Right atrium auricular region (tissue), 2 donors: ENCODE results near the gene THAP8. TPM values are rescaled to one million over a fixed set of nuclear protein-coding genes. Genes with fewer than 3 reads are reported as not detected.

ENCODE experiments used
- DNase-seq: peaks from one replicate; pipeline ENCODE4 v3.0.0-alpha.2; 2019; ENCODE audit warnings: low spot score
- H3K27ac ChIP-seq, 2 donors: fragments of 200-600 bp; sonication (generic); 1 replicate in 1 of 2; 2 replicates in 1 of 2; pipeline ENCODE4 v1.5.1; 2016 to 2019
- H3K27me3 ChIP-seq, 2 donors: fragments of 200-600 bp; sonication (generic); one replicate each; pipeline versions ENCODE4 v1.5.1 to v1.6.0; 2017 to 2019
- H3K36me3 ChIP-seq: fragments of 200-600 bp; sonication (generic); one replicate; pipeline ENCODE4 v1.5.1; 2016
- H3K4me1 ChIP-seq, 2 donors: fragments of 200-600 bp; sonication (generic); one replicate each; pipeline versions ENCODE4 v1.5.1 to v1.6.0; 2017 to 2019
- H3K4me3 ChIP-seq, 2 donors: fragments of 200-600 bp; sonication (generic); 1 replicate in 1 of 2; 2 replicates in 1 of 2; pipeline ENCODE4 v1.5.1; 2017 to 2019; ENCODE audit warnings: mild to moderate bottlenecking in 1 of 2, moderate library complexity in 1 of 2
- H3K9me3 ChIP-seq, 2 donors: fragments of 200-600 bp; sonication (generic); one replicate each; pipeline ENCODE4 v1.5.1; 2019
- total RNA-seq, 2 donors: library from RNA; depleted of rRNA; stranded (reverse); fragments of >200 nt; gene quantifications; one replicate each; pipeline ENCODE4 v1.1.0, GENCODE V29; 2016
- TF ChIP-seq, protein P1 (sequence below), 2 donors: fragments of 200-600 bp; sonication (generic); IDR thresholded peaks; one replicate each; pipeline ENCODE4 v1.5.1; 2019; ENCODE audit warnings: antibody characterized with exemption in 2 of 2

THAP8 gene
- total RNA-seq, 2 donors from 2014 or later, result 5.7 to 11.6 TPM

DNA sequence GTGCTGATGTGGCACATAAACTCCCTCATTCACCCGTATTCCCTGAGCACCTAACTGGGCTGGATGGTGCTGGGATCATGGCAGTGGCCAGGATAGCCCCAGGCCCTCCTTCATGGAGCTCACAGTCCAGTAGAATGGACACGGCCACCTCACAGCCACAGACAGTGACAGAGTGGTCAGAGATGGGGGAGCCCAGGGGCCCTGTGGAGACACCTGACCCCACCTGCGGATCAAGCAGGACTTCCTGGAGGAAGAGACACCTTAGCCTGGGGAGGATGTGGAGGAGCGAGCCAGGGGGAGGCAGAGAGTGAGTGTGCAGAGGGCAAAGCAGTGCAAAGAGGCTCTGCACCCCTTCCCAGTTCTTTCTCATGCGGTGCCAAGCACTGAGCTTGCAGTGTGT, 35.8 kb upstream of the THAP8 start:
- H3K36me3 ChIP-seq, result no peaks in the 10 kb centered on the region
- H3K27ac ChIP-seq, result no peak overlapping the region
- H3K4me3 ChIP-seq, result no peak overlapping the region
- peaks cover 0 to 9% of the 10 kb centered on the region in 2 donors for H3K4me1 ChIP-seq
- no peak for DNase-seq
- H3K27me3 ChIP-seq, result no peaks in the 10 kb centered on the region
- TF ChIP-seq, protein P1, sequence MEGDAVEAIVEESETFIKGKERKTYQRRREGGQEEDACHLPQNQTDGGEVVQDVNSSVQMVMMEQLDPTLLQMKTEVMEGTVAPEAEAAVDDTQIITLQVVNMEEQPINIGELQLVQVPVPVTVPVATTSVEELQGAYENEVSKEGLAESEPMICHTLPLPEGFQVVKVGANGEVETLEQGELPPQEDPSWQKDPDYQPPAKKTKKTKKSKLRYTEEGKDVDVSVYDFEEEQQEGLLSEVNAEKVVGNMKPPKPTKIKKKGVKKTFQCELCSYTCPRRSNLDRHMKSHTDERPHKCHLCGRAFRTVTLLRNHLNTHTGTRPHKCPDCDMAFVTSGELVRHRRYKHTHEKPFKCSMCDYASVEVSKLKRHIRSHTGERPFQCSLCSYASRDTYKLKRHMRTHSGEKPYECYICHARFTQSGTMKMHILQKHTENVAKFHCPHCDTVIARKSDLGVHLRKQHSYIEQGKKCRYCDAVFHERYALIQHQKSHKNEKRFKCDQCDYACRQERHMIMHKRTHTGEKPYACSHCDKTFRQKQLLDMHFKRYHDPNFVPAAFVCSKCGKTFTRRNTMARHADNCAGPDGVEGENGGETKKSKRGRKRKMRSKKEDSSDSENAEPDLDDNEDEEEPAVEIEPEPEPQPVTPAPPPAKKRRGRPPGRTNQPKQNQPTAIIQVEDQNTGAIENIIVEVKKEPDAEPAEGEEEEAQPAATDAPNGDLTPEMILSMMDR (IDR thresholded peaks at IDR 0.05), result no peak
- H3K9me3 ChIP-seq, result no peaks in the 10 kb centered on the region

DNA sequence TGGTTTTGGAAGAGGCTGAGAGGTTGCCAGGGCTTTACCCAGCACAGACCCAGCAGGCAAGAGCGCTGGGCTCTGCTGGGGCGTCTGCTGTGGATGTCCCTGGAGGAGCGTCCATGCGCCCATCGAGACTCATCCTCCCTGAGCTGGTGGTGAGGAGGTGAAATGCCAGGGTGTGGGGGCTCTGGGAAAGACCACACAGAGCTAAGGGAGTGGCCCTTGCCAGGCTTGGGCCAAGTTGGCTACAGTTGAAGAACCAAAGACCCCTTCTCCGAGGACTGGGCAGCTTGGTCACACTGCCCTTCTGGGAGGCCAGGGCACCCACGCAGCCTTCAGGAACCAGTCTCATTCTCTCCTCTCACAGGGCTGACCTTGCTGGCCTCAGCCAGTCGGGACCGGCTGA, 32.2 kb upstream of the THAP8 start:
- Histone ChIP-seq H3K4me3 (no peak overlapping the region), H3K36me3 (no peaks in the 10 kb centered on the region), H3K9me3 (no peaks in the 10 kb centered on the region), H3K4me1 (peaks cover 0 to 6% of the 10 kb centered on the region in 2 donors), H3K27ac (no peak overlapping the region), H3K27me3 (no peaks in the 10 kb centered on the region)
- DNase-seq, result no peak
- TF ChIP-seq, protein P1 (IDR thresholded peaks at IDR 0.05), result no peak

DNA sequence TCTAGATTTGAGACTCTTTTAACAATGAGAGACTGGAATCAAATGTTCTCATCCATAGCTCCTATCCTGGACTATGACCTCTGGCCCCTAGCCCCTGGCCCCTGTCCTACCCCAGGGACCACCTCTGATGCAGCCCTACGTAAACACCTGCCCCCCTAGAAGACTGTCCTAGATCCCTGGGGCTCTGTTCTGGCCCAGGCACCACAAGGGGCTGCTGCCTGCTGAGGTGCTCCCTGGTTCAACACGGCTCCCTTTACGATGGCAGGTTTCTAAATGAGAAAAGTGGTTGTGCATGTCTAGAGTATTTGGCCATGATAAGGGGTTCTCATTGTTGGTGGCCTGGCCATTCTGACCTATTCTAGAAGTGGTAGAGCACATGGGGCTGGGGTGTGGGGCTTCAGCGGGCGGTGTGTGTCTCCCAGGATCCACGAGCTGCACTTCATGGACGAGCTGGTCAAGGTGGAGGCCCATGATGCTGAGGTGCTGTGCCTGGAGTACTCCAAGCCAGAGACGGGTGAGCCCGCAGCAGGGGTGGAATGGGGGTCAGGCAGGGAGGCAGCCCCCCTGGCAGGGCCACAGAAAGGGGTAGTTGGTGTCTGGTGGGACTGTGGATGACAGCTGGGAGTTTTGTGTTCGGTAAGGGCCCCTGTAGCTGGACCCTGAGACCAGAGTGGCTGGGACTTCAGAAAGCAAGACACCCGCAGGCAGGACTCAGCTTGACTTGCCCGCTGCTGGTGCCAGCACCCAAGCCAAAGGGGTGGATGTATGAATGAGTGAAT, 30.3 kb upstream of the THAP8 start:
- Histone ChIP-seq H3K27me3 (no peaks in the 10 kb centered on the region), H3K27ac (no peak overlapping the region), H3K4me1 (peaks cover 0 to 8% of the 10 kb centered on the region in 2 donors), H3K4me3 (no peak overlapping the region), H3K36me3 (no peaks in the 10 kb centered on the region), H3K9me3 (no peaks in the 10 kb centered on the region)
- no peak for DNase-seq
- TF ChIP-seq, protein P1 (IDR thresholded peaks at IDR 0.05), result no peak

DNA sequence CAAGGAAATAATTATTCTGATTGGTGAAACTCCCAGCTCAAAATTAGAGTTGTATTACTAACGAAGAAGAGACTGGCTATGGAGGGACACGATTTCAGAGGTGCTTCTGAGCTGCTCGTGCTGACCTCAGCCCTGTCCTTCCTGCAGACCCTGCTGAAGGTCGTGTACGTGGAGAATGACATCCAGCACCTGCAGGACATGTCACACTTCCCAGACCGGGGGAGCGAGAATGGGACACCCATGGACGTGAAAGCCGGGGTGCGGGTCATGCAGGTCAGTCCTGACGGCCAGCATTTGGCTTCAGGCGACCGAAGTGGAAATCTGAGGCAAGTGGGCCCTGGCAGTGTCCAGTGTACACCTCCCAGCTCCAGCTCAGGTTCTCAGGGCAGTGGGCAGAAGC, 28.8 kb upstream of the THAP8 start:
- TF ChIP-seq, protein P1 (IDR thresholded peaks at IDR 0.05), result no peak
- peaks cover 0 to 8% of the 10 kb centered on the region in 2 donors for H3K4me1 ChIP-seq
- no peak for DNase-seq
- no peaks in the 10 kb centered on the region for H3K27me3 ChIP-seq
- no peaks in the 10 kb centered on the region for H3K36me3 ChIP-seq
- no peak overlapping the region for H3K4me3 ChIP-seq
- no peaks in the 10 kb centered on the region for H3K9me3 ChIP-seq
- no peak overlapping the region for H3K27ac ChIP-seq

DNA sequence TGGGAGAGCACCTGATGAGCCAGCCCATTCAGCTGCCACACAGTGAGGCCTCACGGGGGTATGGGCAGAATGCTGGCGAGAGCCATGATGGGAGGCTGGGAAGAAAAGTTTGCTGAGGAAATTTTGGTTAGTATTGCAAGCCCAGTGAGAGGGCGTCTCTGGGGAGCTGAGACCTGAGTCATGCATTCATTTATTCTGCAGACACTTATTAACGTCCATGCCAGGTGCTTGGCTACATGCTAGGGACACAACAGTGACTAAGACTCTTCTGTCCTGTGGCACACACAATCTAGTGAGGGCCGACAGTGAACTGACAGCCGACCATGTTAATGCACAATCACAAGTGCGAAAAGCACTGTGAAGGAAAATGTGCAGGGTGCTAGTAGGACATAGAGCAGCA, 27.8 kb upstream of the THAP8 start:
- TF ChIP-seq, protein P1 (IDR thresholded peaks at IDR 0.05), result no peak
- Histone ChIP-seq H3K9me3 (no peaks in the 10 kb centered on the region), H3K27me3 (no peaks in the 10 kb centered on the region), H3K4me3 (no peak overlapping the region), H3K27ac (no peak overlapping the region), H3K4me1 (peaks cover 0 to 8% of the 10 kb centered on the region in 2 donors), H3K36me3 (no peaks in the 10 kb centered on the region)
- no peak for DNase-seq

DNA sequence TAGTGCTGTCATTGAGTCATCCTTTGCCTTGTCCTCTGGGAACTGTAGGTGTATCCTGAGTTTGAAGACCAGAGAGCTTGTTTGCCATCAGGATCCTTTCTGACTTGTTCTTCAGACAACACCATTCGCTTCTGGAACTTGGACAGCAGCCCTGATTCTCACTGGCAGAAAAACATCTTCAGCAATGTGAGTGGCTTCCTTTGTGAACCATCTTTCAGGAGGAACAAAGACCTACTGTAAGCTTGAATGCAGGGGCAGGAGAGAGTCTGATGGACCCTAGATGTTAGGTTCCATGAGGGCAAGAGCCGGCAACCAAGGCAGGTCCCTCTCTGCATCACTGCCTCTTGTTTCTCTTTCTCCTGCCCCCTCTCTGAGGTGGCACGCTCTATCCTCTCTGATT, 27.3 kb upstream of the THAP8 start:
- no peak for DNase-seq
- H3K9me3 ChIP-seq, result no peaks in the 10 kb centered on the region
- peaks cover 0 to 8% of the 10 kb centered on the region in 2 donors for H3K4me1 ChIP-seq

More for the DNA sequence above, 27.3 kb upstream of the THAP8 start:
- Histone ChIP-seq H3K4me3 (no peak overlapping the region), H3K27ac (no peak overlapping the region), H3K27me3 (no peaks in the 10 kb centered on the region), H3K36me3 (no peaks in the 10 kb centered on the region)
- TF ChIP-seq, protein P1 (IDR thresholded peaks at IDR 0.05), result no peak
